ENCODE data around the gene KRT24.

- no peak for TF ChIP-seq CTCF (conservative IDR thresholded peaks at IDR 0.05)
- no peak for TF ChIP-seq EZH2 (IDR thresholded peaks at IDR 0.05; ENCODE audit: low read depth)
Measured at GRCh38 chr17:40648384-40648968, 55.1 kb downstream of the KRT24 start.
